Lower leg skin (tissue), 4 donors: ENCODE results near the gene LHFPL2. TPM values are rescaled to one million over a fixed set of nuclear protein-coding genes. Genes with fewer than 3 reads are reported as not detected.

ENCODE experiments used
- DNase-seq, 2 donors: peaks; one replicate each; pipeline ENCODE4 v3.0.0-alpha.2; 2019; ENCODE audit warnings: low spot score in 2 of 2
- H3K4me3 ChIP-seq: fragments of 200-600 bp; sonication (generic); 2 replicates; pipeline ENCODE4 v1.5.1; 2017; ENCODE audit warnings: mild to moderate bottlenecking, low read depth; ENCODE audit not compliant: poor library complexity, severe bottlenecking
- POLR2A ChIP-seq, 2 donors: fragments of 450-650 bp; IDR thresholded peaks; one replicate each; pipeline ENCODE4 v1.6.1; 2016 to 2017; ENCODE audit warnings: antibody characterized with exemption in 2 of 2, mild to moderate bottlenecking in 1 of 2, moderate library complexity in 1 of 2
- WGBS, 2 donors: methylation state at CpG; one replicate each; pipeline ENCODE4 v1.1.5; 2018; 5-methylcytosine and 5-hydroxymethylcytosine counted together
- intact Hi-C: fragments of 100-400 bp; cut with DNase I; formaldehyde crosslinking; loops from one replicate; pipeline ENCODE4 v1.15.0; 2023; ENCODE audit warnings: low total_unique reads
- total RNA-seq, 4 donors: library from RNA; depleted of rRNA; stranded (reverse); fragments of >200 nt; gene quantifications; one replicate each; pipeline ENCODE4 v1.1.0, GENCODE V29; 2016
- TF ChIP-seq, protein P1 (sequence below), 3 donors: fragments of 450-650 bp; IDR thresholded peaks; one replicate each; pipeline ENCODE4 v1.5.1; 2016; ENCODE audit warnings: antibody characterized with exemption in 3 of 3, mild to moderate bottlenecking in 3 of 3, moderate library complexity in 2 of 3

LHFPL2 gene
- total RNA-seq, 4 donors from 2014 or later = 7.3 to 11.1 (median 9.6) TPM

DNA sequence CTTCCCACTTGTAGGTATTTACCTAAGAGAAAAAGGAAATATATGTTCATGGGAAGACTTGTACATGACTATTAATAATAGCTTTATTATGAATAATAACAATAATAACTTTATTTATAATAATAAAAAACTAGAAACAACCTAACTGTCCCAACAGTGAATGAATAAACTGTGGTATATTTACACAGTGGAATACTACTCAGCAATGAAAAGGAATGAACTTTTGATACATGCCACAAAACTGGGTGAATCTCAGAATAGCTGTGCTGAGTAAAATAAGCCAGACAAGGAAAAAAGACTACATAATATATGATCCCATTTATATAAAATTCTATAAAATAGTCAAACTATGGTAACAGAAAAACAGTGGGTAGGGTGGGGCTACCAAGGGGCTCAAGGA is 199.5 kb downstream of the LHFPL2 start:
- no peak overlapping the region for H3K4me3 ChIP-seq
- no peak for TF ChIP-seq POLR2A (IDR thresholded peaks at IDR 0.05)
- TF ChIP-seq, protein P1, sequence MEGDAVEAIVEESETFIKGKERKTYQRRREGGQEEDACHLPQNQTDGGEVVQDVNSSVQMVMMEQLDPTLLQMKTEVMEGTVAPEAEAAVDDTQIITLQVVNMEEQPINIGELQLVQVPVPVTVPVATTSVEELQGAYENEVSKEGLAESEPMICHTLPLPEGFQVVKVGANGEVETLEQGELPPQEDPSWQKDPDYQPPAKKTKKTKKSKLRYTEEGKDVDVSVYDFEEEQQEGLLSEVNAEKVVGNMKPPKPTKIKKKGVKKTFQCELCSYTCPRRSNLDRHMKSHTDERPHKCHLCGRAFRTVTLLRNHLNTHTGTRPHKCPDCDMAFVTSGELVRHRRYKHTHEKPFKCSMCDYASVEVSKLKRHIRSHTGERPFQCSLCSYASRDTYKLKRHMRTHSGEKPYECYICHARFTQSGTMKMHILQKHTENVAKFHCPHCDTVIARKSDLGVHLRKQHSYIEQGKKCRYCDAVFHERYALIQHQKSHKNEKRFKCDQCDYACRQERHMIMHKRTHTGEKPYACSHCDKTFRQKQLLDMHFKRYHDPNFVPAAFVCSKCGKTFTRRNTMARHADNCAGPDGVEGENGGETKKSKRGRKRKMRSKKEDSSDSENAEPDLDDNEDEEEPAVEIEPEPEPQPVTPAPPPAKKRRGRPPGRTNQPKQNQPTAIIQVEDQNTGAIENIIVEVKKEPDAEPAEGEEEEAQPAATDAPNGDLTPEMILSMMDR (IDR thresholded peaks at IDR 0.05) = no peak
- DNase-seq = no peak
- intact Hi-C loops = no loop called here

DNA sequence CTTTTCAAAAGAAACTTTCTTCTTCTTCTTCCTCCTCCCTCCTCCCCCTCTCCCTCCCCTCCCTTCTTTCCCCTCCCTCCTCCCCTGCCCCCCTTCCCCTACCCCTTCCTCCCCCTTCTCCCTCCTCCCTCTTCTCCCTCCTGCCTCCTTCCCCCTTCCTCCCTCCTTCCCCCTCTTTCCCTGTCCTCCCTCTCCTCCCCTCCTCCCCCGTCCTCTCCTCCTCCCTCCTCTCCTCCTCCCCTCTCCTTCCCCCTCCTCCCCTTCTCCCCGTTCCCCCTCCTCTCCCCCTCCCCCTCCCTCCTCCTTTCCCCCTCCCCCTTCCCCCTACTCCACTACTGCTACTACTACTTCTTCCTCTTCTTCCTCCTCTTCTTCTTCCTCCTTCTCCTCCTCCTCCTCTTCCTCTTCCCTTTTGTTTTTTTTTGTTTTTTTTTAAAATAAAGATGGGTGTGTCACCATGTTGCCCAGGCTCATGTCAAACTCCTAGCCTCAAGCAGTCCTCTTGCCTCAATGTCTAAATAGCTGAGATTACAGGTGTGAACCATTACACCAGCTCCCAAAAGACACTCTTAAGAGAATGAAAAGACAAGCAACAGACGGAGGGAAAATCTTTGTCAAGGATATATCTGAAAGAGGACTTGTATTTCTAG is 200.7 kb downstream of the LHFPL2 start:
- H3K4me3 ChIP-seq = no peak overlapping the region
- 100% methylated on average over 1 of the region's 3 CpGs for WGBS, 2 donors
- intact Hi-C loops = no loop called here
- TF ChIP-seq POLR2A (IDR thresholded peaks at IDR 0.05) = no peak
- TF ChIP-seq, protein P1 (IDR thresholded peaks at IDR 0.05) = no peak
- DNase-seq = no peak
